Occipital lobe (tissue), 2 donors: ENCODE measurements around the gene HOXB4. TPM values are rescaled to one million over a fixed set of nuclear protein-coding genes. Genes with fewer than 3 reads are reported as not detected.

Experiments used
- DNase-seq: peaks from one replicate; lab custom pipeline; 2025; lab: John Stamatoyannopoulos, UW
- total RNA-seq: library from RNA; depleted of rRNA; stranded (reverse); fragments of >200 nt; gene quantifications from one replicate; pipeline ENCODE4 v1.2.3, GENCODE V29; 2014

HOXB4 gene
- total RNA-seq, 1 donor from 2014 or later = not detected

DNA sequence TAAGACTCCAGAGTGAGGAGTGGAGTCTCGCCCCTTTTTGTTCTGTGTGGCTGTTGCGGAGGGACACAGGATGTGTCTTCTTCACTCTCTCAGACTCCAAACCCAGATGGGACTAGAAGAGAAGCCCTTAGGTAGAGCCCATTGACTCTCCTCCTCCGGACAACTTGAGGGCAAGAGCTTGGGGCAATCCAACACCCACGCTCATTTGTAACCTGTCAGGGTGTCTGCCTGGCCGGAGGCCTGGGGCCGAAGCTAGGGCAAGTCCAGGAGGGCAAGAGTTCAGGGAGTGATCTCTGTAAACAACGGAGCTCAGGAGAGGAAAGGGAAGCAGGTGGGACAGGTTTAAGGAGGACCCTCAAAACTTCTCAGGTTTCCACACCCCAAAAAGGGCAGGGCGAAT is 45.9 kb downstream of the HOXB4 start:
- no peak for DNase-seq

DNA sequence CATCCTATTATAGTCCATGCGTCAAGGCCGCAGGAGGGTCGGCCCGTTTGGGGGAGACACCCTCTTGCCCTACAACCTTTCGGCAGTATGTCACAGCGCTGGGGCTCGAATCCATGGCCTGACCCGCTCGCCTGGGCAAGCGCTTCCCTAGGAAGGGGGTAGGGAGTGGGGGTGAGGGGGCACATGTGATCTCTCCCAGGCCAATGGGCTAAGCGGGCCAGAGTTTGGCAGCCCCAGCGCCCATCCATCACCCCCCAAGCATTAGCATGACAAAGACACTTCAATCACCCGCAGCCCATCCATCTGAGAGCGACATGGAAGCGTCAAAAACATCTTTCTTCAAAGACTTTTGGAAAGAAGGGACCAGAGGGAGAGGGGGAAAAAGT is 47.3 kb downstream of the HOXB4 start, which contains the start of gene HOXB1:
HOXB1 (minus strand) TSS at position 125 of the 386 bp plus-strand sequence; CDS start at position 18, 107 bp downstream.
- DNase-seq = no peak

- DNase-seq = no peak
Measured at GRCh38 chr17:48530208-48530886, 47.8 kb downstream of the HOXB4 start.

GRCh38 chr17:48529683-48530009 is 48.5 kb downstream of the HOXB4 start:
- DNase-seq = no peak

- DNase-seq = no peak
Measured at GRCh38 chr17:48528936-48529682, 49.0 kb downstream of the HOXB4 start.

DNA sequence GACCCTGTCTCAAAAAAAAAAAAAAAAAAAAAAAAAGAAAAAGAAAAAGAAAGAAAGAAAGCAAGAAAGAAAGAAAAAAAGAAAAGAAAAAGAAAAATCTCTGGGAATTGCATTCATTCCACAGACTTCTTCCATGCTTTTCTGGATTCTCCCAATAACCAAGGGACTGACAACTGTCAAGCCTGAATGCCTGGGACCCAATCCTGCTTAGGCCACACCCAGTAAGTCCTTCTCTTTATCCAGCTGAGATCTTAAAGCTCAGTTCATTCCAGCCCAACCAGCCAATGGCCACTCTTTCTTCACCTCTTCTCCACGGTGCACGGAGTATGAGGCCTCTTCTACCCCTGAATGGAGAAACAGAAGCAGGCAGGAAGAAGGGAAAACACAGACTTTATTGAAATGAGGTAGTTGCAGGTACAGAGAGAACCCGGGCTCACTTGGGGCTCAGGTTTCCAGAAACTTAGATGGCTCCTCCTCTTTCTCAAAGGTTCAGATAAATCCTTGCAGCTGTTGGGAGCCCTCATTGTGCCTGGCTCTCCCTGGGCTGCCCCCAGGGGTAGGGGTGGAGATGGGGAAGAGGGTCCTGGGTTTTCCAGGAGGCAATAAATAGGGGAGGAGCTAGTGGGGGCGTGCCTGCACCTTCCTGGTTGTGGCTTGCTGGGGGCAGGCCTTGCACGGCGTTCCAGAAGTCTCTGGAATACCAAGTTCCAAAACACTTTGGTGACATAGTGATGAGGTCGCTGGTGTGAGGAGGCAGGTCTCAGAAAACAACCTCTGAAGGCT is 49.8 kb downstream of the HOXB4 start:
- DNase-seq = no peak

DNA sequence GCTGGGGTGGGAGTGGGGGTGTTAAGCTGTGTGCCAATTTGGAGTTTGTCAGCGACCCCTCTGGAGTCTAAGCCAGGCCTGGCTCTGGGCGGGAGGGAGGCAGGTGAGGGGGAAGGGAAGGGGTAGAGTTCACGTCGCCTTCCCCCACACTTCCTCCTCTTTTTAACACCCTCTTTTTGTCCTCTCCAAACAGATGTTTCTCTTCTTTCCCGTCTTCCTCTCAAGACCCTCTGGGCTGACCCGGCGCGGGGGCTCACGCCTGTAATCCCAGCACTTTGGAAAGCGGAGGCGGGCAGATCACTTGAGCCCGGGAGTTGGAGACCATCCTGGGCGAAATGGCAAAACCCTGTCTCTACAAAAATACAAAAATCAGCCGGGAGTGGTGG is 50.6 kb downstream of the HOXB4 start:
- no peak for DNase-seq

DNA sequence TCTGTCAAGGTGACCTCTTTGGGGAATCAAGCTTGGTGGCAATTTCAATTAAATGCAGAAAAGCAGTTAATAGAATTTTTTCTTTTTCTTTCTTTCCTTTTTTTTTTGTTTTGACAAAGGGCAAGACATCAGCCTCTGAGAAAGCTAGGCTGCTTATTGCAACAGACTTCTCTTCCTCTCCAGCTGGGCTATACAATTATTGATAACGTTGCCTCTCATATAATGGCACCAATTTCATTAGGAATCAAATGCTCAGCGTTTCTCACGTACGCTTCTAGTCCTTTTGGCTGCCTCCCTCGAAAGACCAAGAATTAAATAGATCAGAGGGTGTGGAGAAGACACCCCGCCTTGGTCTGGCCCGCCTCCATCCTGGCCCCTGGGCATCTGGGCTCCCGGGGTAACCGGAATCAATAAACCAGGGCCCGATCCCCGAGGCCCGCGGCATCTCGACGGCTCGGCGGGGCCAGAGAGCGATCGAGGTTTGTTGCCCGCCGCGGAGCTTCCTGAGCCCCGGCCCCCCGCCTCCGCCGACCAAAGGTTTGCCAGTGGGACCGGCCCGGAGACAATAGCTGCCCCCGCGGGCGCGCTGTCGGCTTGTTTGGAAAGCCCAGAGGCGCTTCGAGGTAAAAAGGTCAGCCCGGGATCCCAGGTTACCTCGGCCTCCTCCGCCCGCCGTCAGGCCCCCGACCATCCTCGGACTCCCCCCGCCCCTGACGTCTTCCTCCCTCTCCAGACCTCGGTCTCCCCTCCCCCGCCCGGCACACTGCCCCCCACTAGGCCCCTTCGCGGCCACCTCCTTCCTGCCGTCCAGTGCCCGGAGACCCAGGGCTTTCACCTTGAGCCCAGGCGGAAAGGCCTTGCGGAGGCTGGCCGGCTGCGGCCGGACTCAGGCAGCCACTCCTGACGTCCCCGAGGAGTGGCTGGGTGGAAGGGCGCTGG is 51.3 kb downstream of the HOXB4 start:
- no peak for DNase-seq

Other genes starting within 250 kb of the HOXB4 start
- gene SKAP1, start 148.1 kb downstream of the HOXB4 start, total RNA-seq = 0.62 TPM
- not detected for gene HOXB1, start 47.3 kb downstream of the HOXB4 start, total RNA-seq
- 0.16 TPM for gene HOXB2, start 33.2 kb downstream of the HOXB4 start, total RNA-seq
- not detected for gene HOXB3, start 11.9 kb upstream of the HOXB4 start, total RNA-seq
- gene HOXB5, start 15.4 kb upstream of the HOXB4 start, total RNA-seq = not detected
- not detected for gene HOXB6, start 26.6 kb upstream of the HOXB4 start, total RNA-seq
- not detected for gene HOXB7, start 32.7 kb upstream of the HOXB4 start, total RNA-seq
- gene HOXB8, start 36.9 kb upstream of the HOXB4 start, total RNA-seq = not detected
- not detected for gene HOXB9, start 48.0 kb upstream of the HOXB4 start, total RNA-seq
- not detected for gene PRAC1, start 144.2 kb upstream of the HOXB4 start, total RNA-seq
- gene PRAC2, start 144.8 kb upstream of the HOXB4 start, total RNA-seq = not detected
- gene HOXB13, start 150.4 kb upstream of the HOXB4 start, total RNA-seq = 0.16 TPM
- 0.16 TPM for gene TTLL6, start 238.9 kb upstream of the HOXB4 start, total RNA-seq